Activated CD4-positive, CD25-positive, alpha-beta regulatory T cell treated with anti-CD3 and anti-CD28 coated beads, Interleukin-2, amount 50 U/mL, for 16 hours (primary cell): ENCODE results near the gene ABHD1.
"Not testable (repeated sequence)": the region's sequence is repeated elsewhere in the genome, so short reads cannot be mapped to it uniquely, and the experiment has no call there.

Experiments used
- DNase-seq: peaks from one replicate; pipeline ENCODE4 v3.0.0-alpha.2; 2020; ENCODE audit warnings: low read depth, low spot score

ABHD1 gene

GRCh38 chr2:27164960-27165763 lies 41.5 kb downstream of the ABHD1 start:
- DNase-seq: no peak

GRCh38 chr2:27170581-27171337 lies 47.1 kb downstream of the ABHD1 start:
- DNase-seq: no peak

- DNase-seq: no peak
Observed at GRCh38 chr2:27171351-27171848, 47.8 kb downstream of the ABHD1 start.

- no peak for DNase-seq
Observed at GRCh38 chr2:27174638-27175037, 51.0 kb downstream of the ABHD1 start.

- DNase-seq: no peak
Observed at GRCh38 chr2:27175330-27175729, 51.7 kb downstream of the ABHD1 start.

GRCh38 chr2:27175781-27176180 lies 52.2 kb downstream of the ABHD1 start:
- not testable (repeated sequence) for DNase-seq

- no peak for DNase-seq
Observed at GRCh38 chr2:27177441-27178351, 54.1 kb downstream of the ABHD1 start.

- no peak for DNase-seq
Observed at GRCh38 chr2:27178469-27178868, 54.9 kb downstream of the ABHD1 start.

GRCh38 chr2:27179344-27180000 lies 55.9 kb downstream of the ABHD1 start:
- no peak for DNase-seq
